ENCODE data around the gene DNAJC15. TPM values are rescaled to one million over a fixed set of nuclear protein-coding genes. Genes with fewer than 3 reads are reported as not detected.
A peak's percentile ranks its signal among the peaks of the same experiment; 100 is the strongest.

Gene DNAJC15
- total and polyA plus RNA-seq, 2 experiments from 2014 or later = 1.0 to 5.2 TPM

GRCh38 chr13:43114504-43114903, 91.1 kb downstream of the DNAJC15 start:
- no peak for TF ChIP-seq CTCF (IDR thresholded peaks at IDR 0.05; ENCODE audit: low read depth, low read length)
- H3K4me1 ChIP-seq (ENCODE audit: low read depth) = peaks cover 39% of the 10 kb centered on the region
- no peaks in the 10 kb centered on the region for H3K36me3 ChIP-seq
- H3K9me3 ChIP-seq (ENCODE audit: low read depth) = no peaks in the 10 kb centered on the region
- H3K27me3 ChIP-seq = no peaks in the 10 kb centered on the region
- H3K27ac ChIP-seq = no peak overlapping the region
- DNase-seq (ENCODE audit: low read depth in 1 of 2, low spot score in 1 of 2) = no peak
- no peak overlapping the region for H3K4me3 ChIP-seq

DNA sequence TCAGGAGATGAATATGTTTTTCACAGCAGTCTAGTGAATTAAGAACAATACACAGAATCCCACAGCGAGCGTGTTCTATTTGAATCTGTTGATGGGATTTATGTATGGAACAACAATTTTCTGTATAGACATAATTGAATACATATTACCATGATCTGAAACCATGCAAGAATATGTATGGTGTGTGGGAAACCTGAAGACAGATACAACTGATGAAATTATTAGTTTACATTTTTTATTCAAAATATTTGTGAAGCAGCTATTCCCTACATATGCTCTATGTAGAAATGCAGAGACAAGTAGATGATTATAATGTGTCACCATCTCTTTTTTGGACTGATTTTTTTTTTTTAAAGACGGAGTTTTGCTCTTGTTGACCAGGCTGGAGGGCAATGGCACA, 91.8 kb downstream of the DNAJC15 start:
- Histone ChIP-seq H3K27me3 (no peaks in the 10 kb centered on the region), H3K27ac (no peak overlapping the region), H3K9me3 (ENCODE audit: low read depth) (no peaks in the 10 kb centered on the region), H3K4me3 (no peak overlapping the region), H3K4me1 (ENCODE audit: low read depth) (peaks cover 39% of the 10 kb centered on the region), H3K36me3 (no peaks in the 10 kb centered on the region)
- no peak for DNase-seq (ENCODE audit: low read depth in 1 of 2, low spot score in 1 of 2)
- no peak for TF ChIP-seq CTCF (IDR thresholded peaks at IDR 0.05; ENCODE audit: low read depth, low read length)

DNA sequence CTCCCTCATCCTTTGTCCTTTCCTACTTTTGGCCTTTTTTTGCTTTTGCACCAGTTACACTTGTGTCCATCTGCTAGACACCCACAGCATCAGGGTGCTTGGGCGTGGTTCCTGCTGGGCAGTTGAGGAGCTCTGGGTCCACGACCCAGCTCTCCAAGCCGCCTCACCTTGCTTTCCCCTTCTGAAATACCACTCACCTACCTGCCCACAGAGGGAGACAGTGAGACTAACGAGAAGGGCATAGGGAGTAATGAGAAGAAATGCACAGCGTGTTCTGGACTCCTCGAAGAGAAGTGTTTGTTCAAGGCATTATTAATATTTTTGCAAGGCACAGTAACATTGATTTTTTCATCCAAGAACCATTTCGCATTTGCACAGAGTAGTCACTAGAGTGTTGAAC, 92.9 kb downstream of the DNAJC15 start:
- Histone ChIP-seq H3K4me3 (no peak overlapping the region), H3K4me1 (ENCODE audit: low read depth) (peaks cover 33% of the 10 kb centered on the region), H3K36me3 (no peaks in the 10 kb centered on the region), H3K9me3 (ENCODE audit: low read depth) (no peaks in the 10 kb centered on the region), H3K27ac (no peak overlapping the region), H3K27me3 (no peaks in the 10 kb centered on the region)
- DNase-seq (ENCODE audit: low read depth in 1 of 2, low spot score in 1 of 2) = no peak
- TF ChIP-seq CTCF (IDR thresholded peaks at IDR 0.05; ENCODE audit: low read depth, low read length) = no peak

DNA sequence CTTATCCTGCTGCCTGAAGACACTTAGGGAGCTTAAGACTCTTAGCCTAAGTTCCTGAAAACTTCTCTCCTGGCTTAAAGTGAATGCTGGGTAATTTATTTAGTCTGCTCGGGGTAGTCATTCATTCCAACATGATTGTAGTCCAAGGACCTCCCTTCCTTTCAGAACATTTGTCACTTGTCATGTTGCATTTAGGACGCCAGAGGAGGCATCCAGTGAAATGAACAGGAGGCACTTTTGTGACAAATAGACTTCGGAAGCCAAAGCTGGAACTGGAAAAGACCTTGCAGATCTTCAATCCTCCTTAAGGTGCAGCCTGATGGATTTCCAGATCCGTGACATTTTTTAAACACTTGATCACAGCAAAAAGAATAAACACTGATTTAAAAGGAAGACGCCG, 95.1 kb downstream of the DNAJC15 start:
- Histone ChIP-seq H3K36me3 (no peaks in the 10 kb centered on the region), H3K27ac (no peak overlapping the region), H3K27me3 (no peaks in the 10 kb centered on the region)

GRCh38 chr13:43119206-43119605, 95.8 kb downstream of the DNAJC15 start:
- peaks cover 19% of the 10 kb centered on the region for H3K4me1 ChIP-seq (ENCODE audit: low read depth)
- TF ChIP-seq CTCF (IDR thresholded peaks at IDR 0.05; ENCODE audit: low read depth, low read length) = no peak
- no peak overlapping the region for H3K4me3 ChIP-seq
- H3K36me3 ChIP-seq = no peaks in the 10 kb centered on the region
- H3K27me3 ChIP-seq = no peaks in the 10 kb centered on the region
- no peaks in the 10 kb centered on the region for H3K9me3 ChIP-seq (ENCODE audit: low read depth)
- peak overlapping the region; percentile 11 for H3K27ac ChIP-seq
- no peak for DNase-seq (ENCODE audit: low read depth in 1 of 2, low spot score in 1 of 2)

More for the DNA sequence above, 95.1 kb downstream of the DNAJC15 start:
- Histone ChIP-seq H3K4me3 (no peak overlapping the region), H3K9me3 (ENCODE audit: low read depth) (no peaks in the 10 kb centered on the region), H3K4me1 (ENCODE audit: low read depth) (peaks cover 26% of the 10 kb centered on the region)
- no peak for DNase-seq (ENCODE audit: low read depth in 1 of 2, low spot score in 1 of 2)
- no peak for TF ChIP-seq CTCF (IDR thresholded peaks at IDR 0.05; ENCODE audit: low read depth, low read length)

- peak overlapping the region; percentile 32 for H3K27ac ChIP-seq
- peaks cover 17% of the 10 kb centered on the region for H3K4me1 ChIP-seq (ENCODE audit: low read depth)
- no peak for TF ChIP-seq CTCF (IDR thresholded peaks at IDR 0.05; ENCODE audit: low read depth, low read length)
- no peaks in the 10 kb centered on the region for H3K9me3 ChIP-seq (ENCODE audit: low read depth)
- no peaks in the 10 kb centered on the region for H3K36me3 ChIP-seq
- no peak for DNase-seq (ENCODE audit: low read depth in 1 of 2, low spot score in 1 of 2)
- no peaks in the 10 kb centered on the region for H3K27me3 ChIP-seq
- no peak overlapping the region for H3K4me3 ChIP-seq
Measured at GRCh38 chr13:43122791-43123190, 99.4 kb downstream of the DNAJC15 start.

All from cardiac muscle cell (in vitro differentiated cells and primary cell).